Esophagus (tissue), 2 donors: ENCODE data around the gene NAPA. TPM values are rescaled to one million over a fixed set of nuclear protein-coding genes. Genes with fewer than 3 reads are reported as not detected.
"Not testable (repeated sequence)": the region's sequence is repeated elsewhere in the genome, so short reads cannot be mapped to it uniquely, and the experiment has no call there.

Source experiments
- H3K27ac ChIP-seq, 2 donors: one replicate each; pipeline ENCODE4 v1.5.1; 2013; ENCODE audit warnings: low read depth in 2 of 2, mild to moderate bottlenecking in 2 of 2, inconsistent platforms in 1 of 2, low read length in 1 of 2, moderate library complexity in 1 of 2
- H3K27me3 ChIP-seq, 2 donors: one replicate each; pipeline ENCODE4 v1.6.1; 2013; ENCODE audit warnings: low read length in 2 of 2, control low read depth in 1 of 2, mild to moderate bottlenecking in 1 of 2; ENCODE audit not compliant: insufficient read depth in 2 of 2, control insufficient read depth in 1 of 2
- H3K36me3 ChIP-seq, 2 donors: one replicate each; pipeline ENCODE4 v1.6.1; 2013; ENCODE audit warnings: low read length in 1 of 2; ENCODE audit not compliant: control insufficient read depth in 2 of 2, insufficient read depth in 2 of 2
- H3K4me1 ChIP-seq, 2 donors: one replicate each; pipeline ENCODE4 v1.6.1; 2013; ENCODE audit warnings: low read length in 1 of 2; ENCODE audit not compliant: control insufficient read depth in 2 of 2, insufficient read depth in 2 of 2
- H3K4me3 ChIP-seq, 2 donors: one replicate each; pipeline ENCODE4 v1.5.1; 2013; ENCODE audit warnings: low read length in 2 of 2, mild to moderate bottlenecking in 2 of 2, low read depth in 1 of 2, moderate library complexity in 1 of 2
- H3K9me3 ChIP-seq, 2 donors: one replicate each; pipeline ENCODE4 v1.6.1; 2013; ENCODE audit warnings: mild to moderate bottlenecking in 2 of 2, low read depth in 1 of 2, low read length in 1 of 2, moderate library complexity in 1 of 2; ENCODE audit not compliant: control insufficient read depth in 2 of 2, insufficient read depth in 1 of 2
- WGBS, 2 donors: extraction: QIAGEN DNeasy Blood & Tissue Kit; methylation state at CpG; one replicate each; pipeline ENCODE4 v1.1.7; 2013; 5-methylcytosine and 5-hydroxymethylcytosine counted together
- polyA plus RNA-seq, 2 donors: library from polyadenylated mRNA; stranded (reverse); fragments of 200-250 nt; gene quantifications; one replicate each; pipeline ENCODE4 v1.2.3, GENCODE V29; 2013
- donor health status: healthy with polysubstance abuse.
- donor health status: Bipolar disorder and iron deficiency.

NAPA gene
- polyA plus RNA-seq, 2 donors: 106 to 110 TPM

- H3K27me3 ChIP-seq: no peaks in the 10 kb centered on the region
- H3K4me1 ChIP-seq: no peaks in the 10 kb centered on the region
- no peaks in the 10 kb centered on the region for H3K9me3 ChIP-seq
- H3K36me3 ChIP-seq: peaks cover 17 to 43% of the 10 kb centered on the region in 2 donors
- H3K27ac ChIP-seq: no peak overlapping the region
- WGBS, 2 donors: 64 to 68% methylated on average over 3 of the region's 3 CpGs
- H3K4me3 ChIP-seq: no peak overlapping the region
Measured at GRCh38 chr19:47490847-47491246, 24.0 kb downstream of the NAPA start.

- Histone ChIP-seq H3K27me3 (no peaks in the 10 kb centered on the region), H3K4me3 (no peak overlapping the region), H3K9me3 (no peaks in the 10 kb centered on the region), H3K36me3 (peaks cover 13 to 38% of the 10 kb centered on the region in 2 donors), H3K4me1 (no peaks in the 10 kb centered on the region), H3K27ac (no peak overlapping the region)
- whole genome bisulfite sequencing, 2 donors: 84% methylated on average over 7 of the region's 7 CpGs
Measured at GRCh38 chr19:47490031-47490430, 24.8 kb downstream of the NAPA start.

GRCh38 chr19:47489072-47489914 is 25.6 kb downstream of the NAPA start:
- Histone ChIP-seq H3K4me3 (no peak overlapping the region), H3K36me3 (peaks cover 13 to 38% of the 10 kb centered on the region in 2 donors), H3K27me3 (no peaks in the 10 kb centered on the region), H3K27ac (no peak overlapping the region), H3K9me3 (no peaks in the 10 kb centered on the region), H3K4me1 (no peaks in the 10 kb centered on the region)
- WGBS, 2 donors: 82 to 90% methylated on average over 12 to 17 of the region's 17 CpGs

GRCh38 chr19:47487551-47488515 is 27.0 kb downstream of the NAPA start:
- Histone ChIP-seq H3K36me3 (peaks cover 13 to 31% of the 10 kb centered on the region in 2 donors), H3K9me3 (no peaks in the 10 kb centered on the region), H3K27ac (no peak overlapping the region), H3K4me1 (peaks cover 0 to 8% of the 10 kb centered on the region in 2 donors), H3K27me3 (no peaks in the 10 kb centered on the region), H3K4me3 (no peak overlapping the region)
- 81% methylated on average over 19 of the region's 19 CpGs for WGBS, 2 donors

- Histone ChIP-seq H3K27me3 (no peaks in the 10 kb centered on the region), H3K36me3 (peaks cover 13 to 23% of the 10 kb centered on the region in 2 donors), H3K4me1 (peaks cover 0 to 8% of the 10 kb centered on the region in 2 donors), H3K27ac (no peak overlapping the region), H3K9me3 (no peaks in the 10 kb centered on the region), H3K4me3 (no peak overlapping the region)
- WGBS, 2 donors: 75 to 80% methylated on average over 9 of the region's 9 CpGs
Measured at GRCh38 chr19:47486900-47487299, 28.0 kb downstream of the NAPA start.

- not testable (repeated sequence) for H3K27me3 ChIP-seq, H3K27ac ChIP-seq, H3K9me3 ChIP-seq, H3K4me3 ChIP-seq, H3K4me1 ChIP-seq
- WGBS, 2 donors: 82 to 85% methylated on average over 13 of the region's 13 CpGs
- H3K36me3 ChIP-seq: peaks cover 13 to 17% of the 10 kb centered on the region in 2 donors
Measured at GRCh38 chr19:47486220-47486619, 28.6 kb downstream of the NAPA start.

- H3K4me3 ChIP-seq: no peak overlapping the region
- WGBS, 2 donors: 78 to 87% methylated on average over 6 of the region's 6 CpGs
- no peaks in the 10 kb centered on the region for H3K27me3 ChIP-seq
- no peak overlapping the region for H3K27ac ChIP-seq
- peaks cover 0 to 10% of the 10 kb centered on the region in 2 donors for H3K4me1 ChIP-seq
- H3K9me3 ChIP-seq: no peaks in the 10 kb centered on the region
- peaks cover 12 to 13% of the 10 kb centered on the region in 2 donors for H3K36me3 ChIP-seq
Measured at GRCh38 chr19:47485210-47485609, 29.7 kb downstream of the NAPA start.

- Histone ChIP-seq H3K27me3 (no peaks in the 10 kb centered on the region), H3K27ac (peak within 1 kb of the TSS; percentile 90 to 95), H3K4me3 (peak within 1 kb of the TSS; percentile 66 to 71), H3K9me3 (no peaks in the 10 kb centered on the region), H3K4me1 (peaks cover 0 to 11% of the 10 kb centered on the region in 2 donors), H3K36me3 (peaks cover 6 to 7% of the 10 kb centered on the region in 2 donors)
- 1 to 2% methylated on average over 57 of the region's 57 CpGs for WGBS, 2 donors
Measured at GRCh38 chr19:47483800-47484690, 30.8 kb downstream of the NAPA start, which contains the start of gene KPTN. KPTN (minus strand) TSS chr19:47484219; CDS start chr19:47484160, 59 bp downstream.
